GM18507 (cell line): ENCODE data around the gene AXDND1.
A peak's percentile ranks its signal among the peaks of the same experiment; 100 is the strongest.
"Not testable (repeated sequence)": the region's sequence is repeated elsewhere in the genome, so short reads cannot be mapped to it uniquely, and the experiment has no call there.

Source experiments
- DNase-seq: peaks from one replicate; pipeline ENCODE4 v3.0.0; 2011; ENCODE audit warnings: low read depth; ENCODE audit not compliant: insufficient read length; ENCODE audit errors: extremely low spot score
- FAIRE-seq: peaks from 2 replicates; lab custom pipeline; 2011; peaks lifted over from hg19 to GRCh38; lab: Jason Lieb, UNC

AXDND1 gene

DNA sequence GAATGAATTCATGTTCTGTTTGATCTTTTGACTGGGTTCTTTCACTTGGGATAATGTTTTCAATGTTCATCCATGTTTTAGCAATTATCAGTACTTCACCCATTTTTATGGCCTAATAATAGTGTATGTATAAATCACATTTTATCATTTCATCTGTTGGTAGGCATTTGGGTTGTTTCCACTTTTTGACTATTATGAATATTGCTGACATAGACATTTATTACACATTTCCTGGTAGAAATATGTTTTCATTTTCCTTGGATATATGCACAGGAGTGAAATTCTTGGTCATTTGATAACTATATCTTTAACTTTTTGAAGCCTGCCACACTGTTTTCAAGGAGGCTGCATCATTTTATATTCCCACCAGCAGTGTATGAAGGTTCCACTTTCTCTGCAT is 79.8 kb downstream of the AXDND1 start:
- DNase-seq (no peak), FAIRE-seq (no peak)

- no peak for FAIRE-seq
- no peak for DNase-seq
Observed at GRCh38 chr1:179447489-179447888, 81.7 kb downstream of the AXDND1 start.

- FAIRE-seq: no peak
- DNase-seq: no peak
Observed at GRCh38 chr1:179448437-179449149, 82.8 kb downstream of the AXDND1 start.

GRCh38 chr1:179459606-179460206 is 93.9 kb downstream of the AXDND1 start:
- DNase-seq, FAIRE-seq: not testable (repeated sequence)

GRCh38 chr1:179465661-179466060 is 99.9 kb downstream of the AXDND1 start:
- not testable (repeated sequence) for DNase-seq, FAIRE-seq

DNA sequence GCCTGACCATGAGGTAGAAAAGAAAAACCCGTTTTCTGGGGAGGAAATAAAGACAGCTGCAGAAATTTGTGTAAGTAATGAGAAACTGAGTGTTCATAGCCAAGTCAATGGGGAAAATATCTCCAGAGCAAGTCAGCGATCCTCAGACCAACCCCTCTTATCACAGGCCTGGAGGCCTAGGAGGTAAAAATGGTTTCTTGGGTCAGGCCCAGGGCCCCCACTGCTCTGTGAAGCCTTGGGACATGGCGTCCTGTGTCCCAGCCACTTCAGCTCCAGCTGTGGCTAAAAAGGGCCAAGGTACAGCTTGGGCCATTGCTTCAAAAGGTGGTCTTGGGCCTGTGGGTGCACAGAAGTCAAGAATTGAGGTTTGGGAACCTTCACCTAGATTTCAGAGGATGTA is 108.9 kb downstream of the AXDND1 start:
- FAIRE-seq (no peak), DNase-seq (no peak)

- no peak for FAIRE-seq
Observed at GRCh38 chr1:179476484-179476883, 110.7 kb downstream of the AXDND1 start.

GRCh38 chr1:179478370-179478769 is 112.6 kb downstream of the AXDND1 start:
- FAIRE-seq (no peak), DNase-seq (no peak)

More at GRCh38 chr1:179476484-179476883, 110.7 kb downstream of the AXDND1 start:
- no peak for DNase-seq

GRCh38 chr1:179490611-179491010 is 124.8 kb downstream of the AXDND1 start:
- FAIRE-seq (no peak), DNase-seq (no peak)

DNA sequence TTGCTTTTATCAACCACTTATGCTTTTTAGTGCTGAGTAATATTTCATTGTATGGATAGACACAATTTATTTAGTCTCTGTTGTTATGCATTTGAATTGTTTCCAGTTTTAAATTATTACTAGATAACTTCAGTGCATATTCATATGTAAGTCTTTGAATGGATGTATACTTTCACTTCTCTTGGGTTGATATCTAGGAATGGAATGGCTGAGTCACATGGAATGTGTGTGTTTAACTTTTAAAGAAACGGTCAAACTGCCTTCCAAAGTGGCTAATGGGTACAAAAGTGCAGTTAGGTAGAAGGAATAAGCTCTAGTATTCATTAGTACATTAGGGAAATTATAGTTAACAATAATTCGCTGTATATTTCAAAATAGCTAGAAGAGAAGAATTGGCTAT is 127.6 kb downstream of the AXDND1 start:
- FAIRE-seq: no peak
- no peak for DNase-seq

GRCh38 chr1:179506199-179506598 is 140.4 kb downstream of the AXDND1 start:
- DNase-seq (no peak), FAIRE-seq (no peak)

- FAIRE-seq (no peak), DNase-seq (no peak)
Observed at GRCh38 chr1:179509384-179509783, 143.6 kb downstream of the AXDND1 start.

- peak; percentile 63 for FAIRE-seq
- no peak for DNase-seq
Observed at GRCh38 chr1:179510038-179510437, 144.3 kb downstream of the AXDND1 start.

GRCh38 chr1:179516976-179517705 is 151.4 kb downstream of the AXDND1 start:
- FAIRE-seq (no peak), DNase-seq (no peak)

GRCh38 chr1:179518544-179518943 is 152.8 kb downstream of the AXDND1 start:
- not testable (repeated sequence) for DNase-seq, FAIRE-seq

GRCh38 chr1:179529482-179530195 is 163.9 kb downstream of the AXDND1 start:
- no peak for DNase-seq
- no peak for FAIRE-seq

- DNase-seq (no peak), FAIRE-seq (no peak)
Observed at GRCh38 chr1:179530352-179530751, 164.6 kb downstream of the AXDND1 start.

DNA sequence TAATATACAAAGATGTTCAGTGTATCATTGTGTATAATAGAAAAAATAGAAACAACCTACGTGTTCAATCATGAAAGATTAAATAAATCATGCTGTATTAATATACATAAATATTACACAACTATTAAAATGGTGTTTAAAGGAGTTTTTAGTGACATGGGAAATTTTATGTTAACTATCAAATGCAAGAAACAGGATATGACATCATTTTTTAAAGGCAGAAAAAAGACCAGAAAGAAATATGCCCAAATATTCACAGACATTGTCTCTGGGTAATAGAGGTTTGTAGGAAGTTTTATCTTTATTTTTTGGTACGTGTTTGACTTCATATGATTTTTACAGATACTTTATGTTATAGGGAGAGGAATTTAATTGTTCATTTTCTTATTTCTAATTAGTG is 176.0 kb downstream of the AXDND1 start:
- no peak for FAIRE-seq
- DNase-seq: no peak

DNA sequence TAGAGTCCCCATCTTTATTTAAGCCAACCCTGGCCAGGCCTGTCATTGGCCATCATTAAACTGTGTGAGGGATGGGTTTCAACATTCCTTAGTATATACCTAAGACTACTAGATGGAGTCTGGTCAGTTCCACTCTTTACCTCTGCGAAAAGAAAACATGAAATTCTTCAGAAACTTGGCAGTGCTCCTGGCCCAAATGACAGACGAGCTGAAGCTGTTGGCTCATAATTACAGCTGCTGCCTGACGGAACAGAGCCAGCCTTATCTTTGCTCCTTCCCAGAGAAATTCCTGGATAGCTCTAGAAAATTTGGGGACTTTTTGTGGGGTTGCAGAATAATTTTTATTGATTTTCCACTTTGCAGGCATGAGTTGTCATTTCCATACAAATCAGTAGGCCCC is 179.6 kb downstream of the AXDND1 start:
- FAIRE-seq (no peak), DNase-seq (no peak)

- DNase-seq (no peak), FAIRE-seq (no peak)
Observed at GRCh38 chr1:179547021-179547535, 181.3 kb downstream of the AXDND1 start.
